Fibroblast of lung (primary cell): ENCODE results near the gene EFNA5.

Source experiments
- CTCF ChIP-seq, 2 donors: IDR thresholded peaks in 1 of 2; conservative IDR thresholded peaks in 1 of 2; 1 replicate in 1 of 2; 2 replicates in 1 of 2; pipeline ENCODE4 v1.5.1; 2011 to 2012; ENCODE audit warnings: low read length in 2 of 2, control low read depth in 1 of 2, inconsistent platforms in 1 of 2, low read depth in 1 of 2, mild to moderate bottlenecking in 1 of 2
- EZH2 ChIP-seq: IDR thresholded peaks from 2 replicates; pipeline ENCODE4 v1.5.1; 2012; ENCODE audit warnings: low read length, control low read depth, mild to moderate bottlenecking; ENCODE audit errors: missing control alignments

- TF ChIP-seq CTCF (conservative IDR thresholded peaks at IDR 0.05 in 1 of 2, IDR thresholded peaks at IDR 0.05 in 1 of 2; ENCODE audit: low read depth in 1 of 2, low read length in 2 of 2) (no peak), EZH2 (no peak)
These were observed 55.4 kb downstream of the EFNA5 start for GRCh38 chr5:107615299-107615817.
